Endodermal cell (in vitro differentiated cells): ENCODE measurements around the gene ACYP2. TPM values are rescaled to one million over a fixed set of nuclear protein-coding genes. Genes with fewer than 3 reads are reported as not detected.

ENCODE experiments used
- DNase-seq: peaks from one replicate; pipeline ENCODE4 v3.0.0-alpha.2; 2017
- H3K27ac ChIP-seq: 2 replicates; pipeline ENCODE4 v1.5.1; 2013; ENCODE audit warnings: mild to moderate bottlenecking, low read depth, low read length, moderate library complexity
- H3K27me3 ChIP-seq: 2 replicates; pipeline ENCODE4 v1.6.1; 2013; ENCODE audit warnings: mild to moderate bottlenecking, low read length, moderate library complexity; ENCODE audit not compliant: insufficient read depth, control insufficient read depth, poor library complexity, severe bottlenecking
- H3K36me3 ChIP-seq: 2 replicates; pipeline ENCODE4 v1.7.0; 2013; ENCODE audit warnings: mild to moderate bottlenecking, low read length, moderate library complexity; ENCODE audit not compliant: control insufficient read depth, insufficient read depth
- H3K4me1 ChIP-seq: one replicate; pipeline ENCODE4 v1.7.0; 2013; ENCODE audit warnings: low read length; ENCODE audit not compliant: control insufficient read depth, insufficient read depth
- H3K4me3 ChIP-seq: 2 replicates; pipeline ENCODE4 v1.5.1; 2013; ENCODE audit warnings: mild to moderate bottlenecking, low read length, moderate library complexity
- H3K9ac ChIP-seq: 2 replicates; pipeline ENCODE4 v1.6.1; 2013; ENCODE audit warnings: mild to moderate bottlenecking, low read length, moderate library complexity; ENCODE audit not compliant: poor library complexity, severe bottlenecking; ENCODE audit errors: extremely low read depth
- H3K9me3 ChIP-seq: 2 replicates; pipeline ENCODE4 v1.6.1; 2013; ENCODE audit warnings: mild to moderate bottlenecking, low read length, moderate library complexity; ENCODE audit not compliant: control insufficient read depth
- H3K27ac Mint-ChIP-seq: 2 replicates; pipeline ENCODE4 v1.8.0; 2020; ENCODE audit warnings: mixed read lengths
- H3K27me3 Mint-ChIP-seq: 2 replicates; pipeline ENCODE4 v1.8.0; 2021; ENCODE audit warnings: mild to moderate bottlenecking, mixed read lengths; ENCODE audit not compliant: insufficient read depth
- H3K36me3 Mint-ChIP-seq: 2 replicates; pipeline ENCODE4 v1.8.0; 2020; ENCODE audit warnings: low read depth, mixed read lengths
- H3K4me1 Mint-ChIP-seq: 2 replicates; pipeline ENCODE4 v1.8.0; 2020; ENCODE audit warnings: mixed read lengths
- H3K4me3 Mint-ChIP-seq: 2 replicates; pipeline ENCODE4 v1.8.0; 2020; ENCODE audit warnings: mild to moderate bottlenecking, moderate library complexity, mixed read lengths
- H3K9me3 Mint-ChIP-seq: 2 replicates; pipeline ENCODE4 v1.8.0; 2020; ENCODE audit warnings: mild to moderate bottlenecking, mixed read lengths
- CTCF ChIP-seq: fragments of 200-600 bp; sonication (generic); conservative IDR thresholded peaks from 2 replicates; pipeline ENCODE4 v1.5.0; 2021; ENCODE audit warnings: antibody characterized with exemption, mild to moderate bottlenecking
- WGBS, 2 experiments: methylation state at CpG; one replicate each; pipeline versions ENCODE4 v1.1.5 to v1.1.7; 2013; ENCODE audit warnings: missing lambda C conversion rate in 2 of 2, mixed read lengths in 1 of 2; ENCODE audit not compliant: insufficient coverage in 1 of 2, insufficient read length in 1 of 2; 5-methylcytosine and 5-hydroxymethylcytosine counted together
- total RNA-seq, 2 donors: library from RNA; stranded (reverse); fragmentation: NEBNext Ultra II Directional in 1 of 2; extraction: Animal tissue kit (Norgen Biotek cat#: 25700) in 1 of 2; gene quantifications; 2 replicates in 1 of 2; 3 replicates in 1 of 2; pipeline ENCODE4 v1.2.1, GENCODE V29; 2021

Gene ACYP2
- total RNA-seq, 2 donors from 2014 or later: 7.4 to 8.6 TPM

GRCh38 chr2:54332386-54332785 lies 217.0 kb downstream of the ACYP2 start:
- Histone ChIP-seq H3K4me1 (peaks cover 7% of the 10 kb centered on the region), H3K36me3 (no peaks in the 10 kb centered on the region), H3K27me3 (no peaks in the 10 kb centered on the region), H3K9ac (no peak overlapping the region), H3K27ac (no peak overlapping the region), H3K9me3 (no peaks in the 10 kb centered on the region), H3K4me3 (no peak overlapping the region)
- DNase-seq: no peak
- Mint-ChIP-seq H3K4me3 (no peak overlapping the region), H3K4me1 (peaks cover 11% of the 10 kb centered on the region), H3K36me3 (no peaks in the 10 kb centered on the region), H3K27ac (no peak overlapping the region), H3K9me3 (no peaks in the 10 kb centered on the region), H3K27me3 (peaks cover 39% of the 10 kb centered on the region)
- TF ChIP-seq CTCF: no peak
- WGBS, 2 experiments: 71 to 83% methylated on average over 1 to 3 of the region's 3 CpGs

GRCh38 chr2:54336136-54336976 lies 220.9 kb downstream of the ACYP2 start:
- DNase-seq: no peak
- TF ChIP-seq CTCF: no peak
- no peak overlapping the region for H3K27ac Mint-ChIP-seq
- Histone ChIP-seq H3K27ac (no peak overlapping the region), H3K36me3 (no peaks in the 10 kb centered on the region), H3K9me3 (no peaks in the 10 kb centered on the region), H3K27me3 (no peaks in the 10 kb centered on the region), H3K4me3 (no peak overlapping the region), H3K4me1 (peaks cover 2% of the 10 kb centered on the region), H3K9ac (no peak overlapping the region)
- no peak overlapping the region for H3K4me3 Mint-ChIP-seq
- H3K4me1 Mint-ChIP-seq: peaks cover under 1% of the 10 kb centered on the region
- H3K9me3 Mint-ChIP-seq: no peaks in the 10 kb centered on the region
- H3K36me3 Mint-ChIP-seq: no peaks in the 10 kb centered on the region
- WGBS, 2 experiments: 73% methylated on average over 1 of the region's 1 CpG; no CpG with 5 or more reads in 1 of the 2 experiments
- H3K27me3 Mint-ChIP-seq: peaks cover 25% of the 10 kb centered on the region

- no peaks in the 10 kb centered on the region for H3K9me3 Mint-ChIP-seq
- Histone ChIP-seq H3K4me3 (no peak overlapping the region), H3K36me3 (no peaks in the 10 kb centered on the region), H3K9me3 (no peaks in the 10 kb centered on the region), H3K4me1 (peaks cover 2% of the 10 kb centered on the region), H3K27ac (no peak overlapping the region), H3K27me3 (no peaks in the 10 kb centered on the region), H3K9ac (no peak overlapping the region)
- H3K36me3 Mint-ChIP-seq: no peaks in the 10 kb centered on the region
- H3K4me3 Mint-ChIP-seq: no peak overlapping the region
- 93 to 100% methylated on average over 1 of the region's 1 CpG for WGBS, 2 experiments
- no peaks in the 10 kb centered on the region for H3K4me1 Mint-ChIP-seq
- no peak for TF ChIP-seq CTCF
- no peak overlapping the region for H3K27ac Mint-ChIP-seq
- DNase-seq: no peak
- H3K27me3 Mint-ChIP-seq: peaks cover 20% of the 10 kb centered on the region
These were observed 221.5 kb downstream of the ACYP2 start for GRCh38 chr2:54336977-54337255.
